NT2/D1 (cell line): ENCODE results near the gene EML6.

Source experiments
- SUZ12 ChIP-seq: IDR thresholded peaks from 2 replicates; pipeline ENCODE4 v1.6.1; 2011; ENCODE audit not compliant: insufficient read length, insufficient read depth; ENCODE audit errors: extremely low read depth
- YY1 ChIP-seq: IDR thresholded peaks from 2 replicates; pipeline ENCODE4 v1.6.1; 2011; ENCODE audit not compliant: insufficient read length, insufficient read depth
- ZNF274 ChIP-seq: IDR thresholded peaks from 2 replicates; pipeline ENCODE4 v1.6.1; 2011; ENCODE audit warnings: mild to moderate bottlenecking, low read depth, low read length

GRCh38 chr2:54903736-54904554 lies 180.5 kb downstream of the EML6 start:
- no peak for TF ChIP-seq SUZ12
- no peak for TF ChIP-seq ZNF274
- no peak for TF ChIP-seq YY1
